ENCODE results near the gene CEACAM1.

DNA sequence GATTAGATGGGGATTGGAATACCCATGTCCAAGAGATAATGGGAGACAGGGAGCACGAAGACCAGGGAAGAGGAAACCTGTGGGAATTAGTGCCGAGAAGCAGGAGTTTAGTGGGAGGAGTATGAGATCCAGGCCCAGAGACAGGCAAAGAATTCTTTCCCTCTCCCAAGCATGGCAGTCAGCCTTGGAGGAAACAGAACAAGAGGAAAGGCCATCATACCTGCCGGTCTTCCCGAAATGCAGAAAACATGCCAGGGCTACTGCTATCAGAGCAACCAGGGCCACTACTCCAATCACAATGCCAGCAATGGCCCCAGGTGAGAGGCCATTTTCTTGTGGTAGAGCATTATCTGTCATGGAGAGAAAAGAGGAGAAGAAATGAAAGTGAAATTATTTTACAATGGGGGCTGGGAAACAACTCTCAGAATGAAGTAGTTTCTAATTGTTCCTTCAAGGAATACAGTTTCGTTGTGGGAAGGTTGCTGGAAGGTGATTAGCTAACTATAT, 16.1 kb downstream of the CEACAM1 start:
- no peak for TF ChIP-seq FOXK2 (conservative IDR thresholded peaks at IDR 0.05 in 1 of 2, IDR thresholded peaks at IDR 0.05 in 1 of 2; ENCODE audit: low read depth in 2 of 2)
- no peak for TF ChIP-seq SIN3B (IDR thresholded peaks at IDR 0.05; ENCODE audit: low read depth)
- TF ChIP-seq, protein P1, sequence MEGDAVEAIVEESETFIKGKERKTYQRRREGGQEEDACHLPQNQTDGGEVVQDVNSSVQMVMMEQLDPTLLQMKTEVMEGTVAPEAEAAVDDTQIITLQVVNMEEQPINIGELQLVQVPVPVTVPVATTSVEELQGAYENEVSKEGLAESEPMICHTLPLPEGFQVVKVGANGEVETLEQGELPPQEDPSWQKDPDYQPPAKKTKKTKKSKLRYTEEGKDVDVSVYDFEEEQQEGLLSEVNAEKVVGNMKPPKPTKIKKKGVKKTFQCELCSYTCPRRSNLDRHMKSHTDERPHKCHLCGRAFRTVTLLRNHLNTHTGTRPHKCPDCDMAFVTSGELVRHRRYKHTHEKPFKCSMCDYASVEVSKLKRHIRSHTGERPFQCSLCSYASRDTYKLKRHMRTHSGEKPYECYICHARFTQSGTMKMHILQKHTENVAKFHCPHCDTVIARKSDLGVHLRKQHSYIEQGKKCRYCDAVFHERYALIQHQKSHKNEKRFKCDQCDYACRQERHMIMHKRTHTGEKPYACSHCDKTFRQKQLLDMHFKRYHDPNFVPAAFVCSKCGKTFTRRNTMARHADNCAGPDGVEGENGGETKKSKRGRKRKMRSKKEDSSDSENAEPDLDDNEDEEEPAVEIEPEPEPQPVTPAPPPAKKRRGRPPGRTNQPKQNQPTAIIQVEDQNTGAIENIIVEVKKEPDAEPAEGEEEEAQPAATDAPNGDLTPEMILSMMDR (IDR thresholded peaks at IDR 0.05 in 2 of 3, conservative IDR thresholded peaks at IDR 0.05 in 1 of 3; ENCODE audit: insufficient read depth in 2 of 3, low read depth in 1 of 3, low read length in 3 of 3): no peak
- no peak for TF ChIP-seq POLR2A (conservative IDR thresholded peaks at IDR 0.05)
- no peak for TF ChIP-seq ZNF384 (IDR thresholded peaks at IDR 0.05; ENCODE audit: low read depth, low read length)
- no peak for TF ChIP-seq NUFIP1 (IDR thresholded peaks at IDR 0.05; ENCODE audit: partially characterized antibody)
- no peak for TF ChIP-seq SRF (CRISPR knock-in tag; IDR thresholded peaks at IDR 0.05)
- no peak for TF ChIP-seq MYC (IDR thresholded peaks at IDR 0.05; ENCODE audit: low read depth, low read length)
- TF ChIP-seq MYC (CRISPR knock-in tag; IDR thresholded peaks at IDR 0.05; ENCODE audit: borderline replicate concordance, low read depth): no peak
- no peak for TF ChIP-seq EP300 (IDR thresholded peaks at IDR 0.05; ENCODE audit: low read length)

All from K562 (cell line).